OCI-LY7 (cell line): ENCODE measurements around the gene CRYBA1. TPM values are rescaled to one million over a fixed set of nuclear protein-coding genes. Genes with fewer than 3 reads are reported as not detected.

Experiments used
- BruUV-seq: library from RNA; stranded (reverse); fragments of 400-500 nt; replicated peaks from 2 replicates; lab custom pipeline; 2021; lab: Mats Ljungman, UMichigan
- CTCF ChIA-PET: fragments of 300-600 bp; sonication (Branson Sonifier 250); formaldehyde crosslinking; loops from one replicate; lab custom pipeline; 2022; ENCODE audit warnings: antibody characterized with exemption; ENCODE audit not compliant: unreplicated experiment; lab: Charles Lee
- POLR2A ChIA-PET: fragments of 300-600 bp; sonication (Branson Sonifier 250); formaldehyde crosslinking; loops from one replicate; lab custom pipeline; 2022; ENCODE audit warnings: antibody characterized with exemption; lab: Charles Lee
- DNase-seq: peaks from one replicate; pipeline ENCODE4 v3.0.0-alpha.2; 2015; ENCODE audit warnings: low spot score
- H2AFZ ChIP-seq: fragments of 200-600 bp; sonication (generic), shearing (Covaris generic); 2 replicates; pipeline ENCODE4 v1.6.1; 2014; ENCODE audit warnings: mild to moderate bottlenecking, antibody characterized with exemption, low read length, moderate library complexity
- H3K27ac ChIP-seq: fragments of 200-600 bp; sonication (generic); 2 replicates; pipeline ENCODE4 v1.5.1; 2014; ENCODE audit warnings: mixed run types, low read depth, mild to moderate bottlenecking, moderate library complexity, low read length, inconsistent platforms; ENCODE audit not compliant: poor library complexity, severe bottlenecking
- H3K36me3 ChIP-seq: fragments of 200-600 bp; sonication (generic); 2 replicates; pipeline ENCODE4 v1.6.1; 2014; ENCODE audit warnings: mild to moderate bottlenecking, antibody characterized with exemption, low read length, moderate library complexity, mixed read lengths; ENCODE audit not compliant: insufficient read depth
- H3K4me1 ChIP-seq: fragments of 200-600 bp; sonication (generic); 2 replicates; pipeline ENCODE4 v1.5.1; 2014; ENCODE audit warnings: mild to moderate bottlenecking, low read length; ENCODE audit not compliant: insufficient read depth, poor library complexity, severe bottlenecking
- H3K4me2 ChIP-seq: fragments of 200-600 bp; sonication (generic); 2 replicates; pipeline ENCODE4 v1.6.1; 2014; ENCODE audit warnings: mild to moderate bottlenecking, low read length
- H3K4me3 ChIP-seq: fragments of 200-600 bp; sonication (generic); 2 replicates; pipeline ENCODE4 v1.5.1; 2014; ENCODE audit warnings: mild to moderate bottlenecking, low read depth, low read length; ENCODE audit not compliant: poor library complexity, severe bottlenecking
- H3K79me2 ChIP-seq: fragments of 200-600 bp; sonication (generic); 2 replicates; pipeline ENCODE4 v1.6.1; 2016; ENCODE audit warnings: low read depth, mild to moderate bottlenecking, low read length, moderate library complexity, mixed read lengths; ENCODE audit not compliant: insufficient read depth
- H3K9me2 ChIP-seq: fragments of 200-600 bp; sonication (generic); 2 replicates; pipeline ENCODE4 v1.6.1; 2016; ENCODE audit warnings: mild to moderate bottlenecking, low read length, mixed read lengths; ENCODE audit not compliant: insufficient read depth
- H3K9me3 ChIP-seq: fragments of 200-600 bp; sonication (generic); 2 replicates; pipeline ENCODE4 v1.6.1; 2014; ENCODE audit warnings: mild to moderate bottlenecking, mixed run types, low read length, mixed read lengths
- H4K20me1 ChIP-seq: fragments of 200-600 bp; sonication (generic); 2 replicates; pipeline ENCODE4 v1.6.1; 2014; ENCODE audit warnings: mild to moderate bottlenecking, antibody characterized with exemption, low read length, moderate library complexity, mixed read lengths; ENCODE audit not compliant: insufficient read depth
- CTCF ChIP-seq: fragments of 200-600 bp; sonication (generic); conservative IDR thresholded peaks from 2 replicates; pipeline ENCODE4 v1.5.1; 2014; ENCODE audit warnings: mild to moderate bottlenecking, antibody characterized with exemption, low read length, moderate library complexity, mixed read lengths
- EZH2phosphoT487 ChIP-seq: fragments of 200-600 bp; sonication (generic); IDR thresholded peaks from 2 replicates; pipeline ENCODE4 v1.6.1; 2018; ENCODE audit warnings: low read depth, borderline replicate concordance, mild to moderate bottlenecking, mixed run types, antibody characterized with exemption, low read length, moderate library complexity, mixed read lengths
- intact Hi-C: fragments of 100-400 bp; cut with micrococcal nuclease; formaldehyde crosslinking; loops from one replicate; pipeline ENCODE4 v1.10.0; 2022; ENCODE audit not compliant: unreplicated experiment
- total RNA-seq, 2 experiments: library from RNA; depleted of rRNA in 1 of 2; stranded (reverse); fragments of >200 nt in 1 of 2; shearing (Covaris generic) in 1 of 2; gene quantifications; 2 replicates each; pipeline ENCODE4 v1.2.3, GENCODE V29; 2014 to 2022

Gene CRYBA1
- total RNA-seq, 2 experiments from 2014 or later = not detected

GRCh38 chr17:29242051-29242450 lies 4.6 kb upstream of the CRYBA1 start:
- ChIA-PET POLR2A (no interaction called here), CTCF (interaction anchor here (1.2 kb wide), 1 partner anchor 97 kb away, joined by 3 read pairs; no protein-coding TSS in a partner anchor)
- Histone ChIP-seq H3K9me2 (no peaks in the 10 kb centered on the region), H3K79me2 (no peaks in the 10 kb centered on the region), H3K27ac (no peak overlapping the region), H3K4me2 (no peak overlapping the region), H3K4me3 (no peak overlapping the region), H3K4me1 (peaks cover 4% of the 10 kb centered on the region), H3K36me3 (no peaks in the 10 kb centered on the region), H4K20me1 (no peaks in the 10 kb centered on the region), H3K9me3 (no peaks in the 10 kb centered on the region), H2AFZ (no peak overlapping the region)
- no peak for DNase-seq
- BruUV-seq = no TSS peak
- intact Hi-C loops = no loop called here
- TF ChIP-seq CTCF = no peak
- TF ChIP-seq EZH2phosphoT487 = no peak

GRCh38 chr17:29242790-29243189 lies 3.9 kb upstream of the CRYBA1 start:
- Histone ChIP-seq H3K4me1 (peaks cover 6% of the 10 kb centered on the region), H2AFZ (no peak overlapping the region), H3K9me3 (no peaks in the 10 kb centered on the region), H3K27ac (no peak overlapping the region), H3K79me2 (no peaks in the 10 kb centered on the region), H4K20me1 (no peaks in the 10 kb centered on the region), H3K4me2 (no peak overlapping the region), H3K4me3 (no peak overlapping the region), H3K9me2 (no peaks in the 10 kb centered on the region), H3K36me3 (no peaks in the 10 kb centered on the region)
- TF ChIP-seq CTCF = no peak
- TF ChIP-seq EZH2phosphoT487 = no peak
- ChIA-PET POLR2A (interaction anchor here (0.7 kb wide), 1 partner anchor 99 kb away, joined by 3 read pairs; no protein-coding TSS in a partner anchor), CTCF (interaction anchor here (0.8 kb wide), 1 partner anchor 119 kb away, joined by 4 read pairs; no protein-coding TSS in a partner anchor)
- intact Hi-C loops = no loop called here
- no peak for DNase-seq
- no TSS peak for BruUV-seq

- TF ChIP-seq CTCF (peak; percentile 72), EZH2phosphoT487 (no peak)
- no peaks in the 10 kb centered on the region for H4K20me1 ChIP-seq
- no peaks in the 10 kb centered on the region for H3K36me3 ChIP-seq
- intact Hi-C loops = no loop called here
- H3K9me3 ChIP-seq = no peaks in the 10 kb centered on the region
- H3K9me2 ChIP-seq = no peaks in the 10 kb centered on the region
- no peak overlapping the region for H3K4me3 ChIP-seq
- CTCF ChIA-PET = no interaction called here
- POLR2A ChIA-PET = interaction anchor here (0.5 to 0.9 kb wide), 2 partner anchors 47 to 443 kb away, joined by 5 to 6 read pairs; no protein-coding TSS in a partner anchor
- 0 out of 2 replicates have a peak overlapping the region, but pooled peaks have one; percentile 28 for H2AFZ ChIP-seq
- no TSS peak for BruUV-seq
- no peak overlapping the region for H3K4me2 ChIP-seq
- no peaks in the 10 kb centered on the region for H3K79me2 ChIP-seq
- DNase-seq = peak; percentile 65
- H3K27ac ChIP-seq = no peak overlapping the region
- H3K4me1 ChIP-seq = peaks cover 6% of the 10 kb centered on the region
These were observed 2.9 kb upstream of the CRYBA1 start for GRCh38 chr17:29243792-29244191.
